HG03025 (cell line): Measurements from ENCODE around the gene PAF1.
"Not testable (repeated sequence)": the region's sequence is repeated elsewhere in the genome, so short reads cannot be mapped to it uniquely, and the experiment has no call there.

Source experiments
- ATAC-seq: cut with Tn5 transposase; IDR thresholded peaks from one replicate; pipeline ENCODE4 v1.9.1; 2021; ENCODE audit warnings: mild to moderate bottlenecking, moderate library complexity; ENCODE audit not compliant: unreplicated experiment, low FRiP score

Gene PAF1

DNA sequence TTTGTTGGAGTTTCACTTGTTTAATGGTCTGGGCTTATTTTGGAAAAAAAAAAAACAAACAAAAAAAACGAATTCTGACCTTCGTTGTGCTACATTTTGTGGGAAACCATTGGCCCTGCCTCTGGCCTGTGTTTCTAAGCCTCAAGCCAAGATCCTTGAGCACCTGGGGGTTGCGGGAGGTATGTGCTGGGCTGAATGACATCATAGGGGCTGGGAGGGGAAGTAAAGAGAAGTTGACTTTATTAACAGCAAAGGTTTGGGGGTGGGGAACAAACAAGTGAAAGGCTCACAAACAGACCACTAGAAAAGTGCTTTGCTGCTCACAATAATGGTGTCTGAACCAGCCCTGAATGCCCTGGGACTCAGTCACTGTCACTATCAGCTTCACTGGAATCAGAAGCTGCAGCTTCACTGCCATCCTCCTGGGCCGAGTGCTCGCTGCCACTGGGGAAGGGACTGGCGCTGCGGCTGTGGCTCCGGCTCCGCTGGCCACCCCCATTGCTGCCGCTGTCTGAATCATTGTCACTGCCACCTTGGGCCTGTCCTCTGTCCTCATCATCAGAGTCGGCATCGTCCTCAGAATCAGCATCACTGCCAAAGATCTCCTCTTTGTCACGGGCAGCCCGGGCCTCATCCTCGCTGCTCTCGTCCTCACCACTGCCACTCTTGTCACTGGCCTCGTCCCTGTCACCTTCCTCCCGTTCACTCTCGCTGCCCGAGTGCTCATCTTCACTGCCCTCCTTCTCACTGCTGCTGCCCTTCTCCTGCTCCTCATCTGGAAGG lies 5.1 kb downstream of the PAF1 start:
- ATAC-seq, result no peak

DNA sequence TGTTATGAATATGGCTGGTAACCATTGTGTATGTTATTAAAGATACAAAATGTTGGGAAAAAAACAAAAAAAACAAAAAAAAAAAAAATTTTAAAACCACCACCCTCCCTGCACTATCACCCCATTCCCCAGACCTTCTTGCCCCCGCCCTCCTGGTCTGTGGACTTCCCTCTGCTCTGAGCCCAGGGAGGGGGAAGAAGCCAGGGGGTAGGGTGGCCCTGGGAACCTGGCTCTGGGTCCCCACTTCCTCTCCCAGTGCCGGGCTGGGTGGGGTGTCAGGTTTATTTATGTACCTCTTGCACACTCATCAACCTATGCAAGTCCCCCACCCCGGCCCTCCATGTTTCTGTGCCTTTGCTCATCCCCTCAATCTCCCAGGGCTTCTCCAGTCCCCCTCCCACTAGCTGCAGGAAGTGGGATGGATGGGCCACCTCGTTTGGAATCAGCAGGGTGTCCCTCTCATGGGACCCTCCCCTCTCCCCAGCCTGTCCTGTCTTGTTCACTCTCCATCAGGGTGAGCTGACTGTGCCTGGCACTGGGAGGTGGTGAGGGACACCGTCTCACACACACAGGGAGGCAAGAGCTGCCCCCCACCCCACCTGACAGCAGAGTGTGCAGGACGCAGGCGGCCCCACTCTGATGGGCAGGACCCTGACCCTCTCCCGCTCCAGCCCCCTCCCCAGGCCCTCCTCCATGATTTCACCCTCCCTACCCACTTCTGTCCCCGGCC lies 5.9 kb downstream of the PAF1 start:
- no peak for ATAC-seq

DNA sequence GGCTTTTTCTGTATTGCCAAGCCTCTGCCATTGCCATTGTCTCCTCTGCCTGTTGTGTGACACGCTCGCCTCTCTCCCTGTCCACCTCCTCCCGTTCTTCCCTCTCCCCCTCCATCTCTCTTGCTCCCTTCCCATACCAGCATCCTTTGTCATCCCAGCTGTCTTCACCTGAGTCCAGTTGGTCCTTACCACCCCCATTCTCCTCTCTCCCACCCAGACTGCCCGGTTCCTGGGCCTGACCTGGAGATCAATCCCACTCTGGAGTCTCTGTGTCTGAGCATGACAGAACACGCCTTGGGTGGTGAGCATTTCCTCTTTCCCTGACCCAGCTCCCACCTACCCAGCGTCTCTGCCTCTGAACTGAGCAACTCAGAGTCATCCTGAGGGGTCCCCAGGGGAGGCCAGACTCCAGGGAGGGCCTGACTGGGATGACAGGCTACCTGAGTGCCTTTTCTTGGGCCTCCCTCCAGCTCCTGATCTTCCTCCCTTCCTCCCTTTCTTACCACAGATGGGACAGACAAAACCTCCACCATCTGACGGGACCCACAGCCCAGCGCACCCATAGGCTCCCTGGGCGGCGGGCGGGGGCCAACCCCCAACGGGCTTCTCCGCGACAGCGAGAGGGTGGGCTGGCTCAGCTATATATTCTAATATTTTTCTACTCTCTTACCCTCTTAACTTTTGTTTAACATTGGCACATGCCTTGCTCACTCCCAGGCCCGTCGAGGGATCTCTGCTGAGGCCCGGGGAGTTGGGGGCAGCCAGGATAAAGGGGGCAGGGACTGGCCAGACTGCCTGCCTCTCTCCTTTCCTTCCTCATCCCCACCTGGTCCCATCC lies 7.7 kb downstream of the PAF1 start:
- ATAC-seq, result no peak

DNA sequence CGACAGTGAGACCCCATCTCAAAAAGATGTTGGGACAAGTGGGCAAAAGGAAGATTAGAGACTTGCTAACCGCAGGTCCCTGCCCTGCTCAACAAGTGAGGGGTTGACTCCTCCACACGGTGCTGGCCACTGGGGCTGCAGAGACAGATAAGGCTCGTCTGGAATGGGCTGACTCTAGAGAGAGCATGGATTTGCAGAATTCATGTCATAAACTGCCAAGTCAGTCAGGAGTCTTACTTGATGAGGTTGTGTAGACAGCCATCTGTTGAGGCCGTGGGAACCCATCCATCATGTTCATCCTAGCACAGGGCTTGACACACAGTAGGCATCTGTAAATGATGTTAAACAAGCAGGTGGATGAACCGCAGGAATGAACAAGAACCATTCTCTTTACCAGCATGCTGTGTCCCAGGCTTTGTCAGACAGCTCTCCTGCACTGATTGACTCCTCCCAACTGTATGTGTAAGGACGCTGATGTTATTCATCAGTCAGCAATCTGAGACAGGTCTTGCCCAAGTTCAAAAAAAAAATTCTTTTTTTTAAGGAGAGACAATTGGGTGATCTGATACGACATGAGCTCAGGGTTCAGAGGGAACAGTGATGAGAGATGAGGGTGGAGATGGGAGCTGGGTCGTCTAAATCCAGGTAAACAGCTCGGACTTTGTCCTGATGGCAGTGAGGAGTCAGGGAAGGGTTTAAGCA lies 8.8 kb downstream of the PAF1 start:
- ATAC-seq, result no peak

DNA sequence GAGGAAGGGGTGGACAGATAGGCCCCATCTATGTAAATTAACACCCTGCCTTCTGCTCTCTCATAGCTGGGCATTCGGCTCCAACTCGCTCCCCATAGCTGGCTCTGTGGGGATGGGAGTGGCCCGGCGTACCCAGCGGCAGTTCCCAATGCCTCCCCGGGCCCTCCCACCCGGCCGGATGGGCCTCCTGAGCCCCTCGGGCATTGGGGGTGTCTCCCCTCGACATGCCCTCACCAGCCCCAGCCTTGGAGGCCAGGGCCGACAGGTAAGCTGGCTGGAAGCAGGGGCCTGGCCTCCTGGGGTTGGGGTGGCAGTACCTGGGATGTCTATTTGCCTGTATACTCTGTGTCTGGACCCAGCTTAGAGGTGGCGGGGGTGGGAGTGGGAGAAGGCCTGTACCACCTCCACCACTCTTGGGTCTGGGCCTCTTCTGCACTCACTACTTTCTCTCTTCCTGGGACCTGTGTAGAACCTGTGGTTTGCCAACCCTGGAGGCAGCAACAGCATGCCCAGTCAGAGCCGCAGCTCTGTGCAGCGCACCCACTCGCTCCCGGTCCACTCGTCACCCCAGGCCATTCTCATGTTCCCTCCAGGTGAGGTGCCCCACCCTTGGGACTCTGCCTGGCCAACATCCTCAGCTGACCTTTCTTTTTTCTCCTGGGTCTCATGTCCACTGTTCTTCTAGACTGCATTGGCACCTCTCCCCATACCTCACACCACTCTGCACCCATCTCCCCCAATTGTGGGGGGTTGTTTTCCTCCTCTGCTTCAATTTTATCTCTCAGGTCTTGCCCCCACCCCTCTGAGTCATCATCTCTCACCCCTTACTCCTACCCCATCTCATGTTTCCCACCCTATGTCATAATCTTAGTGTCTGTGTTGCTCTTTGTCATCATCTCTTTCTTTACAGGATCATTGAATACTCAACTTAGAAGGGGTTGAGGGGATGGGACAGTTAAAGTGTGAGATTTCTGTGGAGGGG lies 10.1 kb downstream of the PAF1 start:
- ATAC-seq, result no peak

DNA sequence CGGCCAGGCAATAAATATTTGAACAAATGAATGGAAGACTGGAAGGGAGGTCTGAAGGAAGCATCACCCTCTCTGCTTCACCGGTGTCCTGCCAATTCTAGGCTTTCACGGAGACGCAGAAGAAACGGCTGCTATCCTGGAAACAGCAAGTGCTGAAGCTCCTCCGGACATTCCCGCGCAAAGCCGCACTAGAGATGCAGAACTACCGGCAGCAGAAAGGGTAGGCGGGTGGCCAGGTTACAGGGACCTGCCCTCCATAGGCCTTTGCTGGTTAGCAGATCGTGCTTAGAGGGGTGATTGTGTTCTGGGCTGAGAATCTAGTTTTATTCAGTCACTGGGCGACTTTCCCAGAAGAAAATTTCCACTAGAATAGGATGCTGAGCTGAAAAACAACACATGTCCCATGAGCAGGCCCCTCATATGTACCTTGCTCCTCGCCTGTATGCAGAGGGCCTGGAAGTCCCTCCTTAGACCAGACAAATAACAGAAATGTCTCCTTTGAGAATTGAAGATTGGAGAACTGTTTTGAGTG lies 11.0 kb downstream of the PAF1 start:
- ATAC-seq, result no peak

DNA sequence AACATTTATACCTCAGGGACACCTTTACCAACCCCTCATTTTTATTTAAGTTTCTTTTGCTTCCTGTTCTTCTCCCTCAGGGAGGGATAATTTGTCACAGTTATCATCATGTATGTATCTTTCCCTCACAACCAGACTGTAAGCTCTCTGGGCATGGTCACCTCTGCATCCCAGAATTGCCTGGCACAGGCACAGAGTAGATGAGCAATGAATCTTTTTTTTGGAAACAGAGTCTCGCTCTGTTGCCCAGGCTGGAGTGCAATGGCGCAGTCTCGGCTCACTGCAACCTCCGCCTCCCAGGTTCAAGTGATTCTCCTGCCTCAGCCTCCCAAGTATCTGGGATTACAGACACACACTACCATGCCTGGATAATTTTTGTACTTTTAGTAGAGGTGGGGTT lies 11.5 kb downstream of the PAF1 start:
- ATAC-seq, result not testable (repeated sequence)

DNA sequence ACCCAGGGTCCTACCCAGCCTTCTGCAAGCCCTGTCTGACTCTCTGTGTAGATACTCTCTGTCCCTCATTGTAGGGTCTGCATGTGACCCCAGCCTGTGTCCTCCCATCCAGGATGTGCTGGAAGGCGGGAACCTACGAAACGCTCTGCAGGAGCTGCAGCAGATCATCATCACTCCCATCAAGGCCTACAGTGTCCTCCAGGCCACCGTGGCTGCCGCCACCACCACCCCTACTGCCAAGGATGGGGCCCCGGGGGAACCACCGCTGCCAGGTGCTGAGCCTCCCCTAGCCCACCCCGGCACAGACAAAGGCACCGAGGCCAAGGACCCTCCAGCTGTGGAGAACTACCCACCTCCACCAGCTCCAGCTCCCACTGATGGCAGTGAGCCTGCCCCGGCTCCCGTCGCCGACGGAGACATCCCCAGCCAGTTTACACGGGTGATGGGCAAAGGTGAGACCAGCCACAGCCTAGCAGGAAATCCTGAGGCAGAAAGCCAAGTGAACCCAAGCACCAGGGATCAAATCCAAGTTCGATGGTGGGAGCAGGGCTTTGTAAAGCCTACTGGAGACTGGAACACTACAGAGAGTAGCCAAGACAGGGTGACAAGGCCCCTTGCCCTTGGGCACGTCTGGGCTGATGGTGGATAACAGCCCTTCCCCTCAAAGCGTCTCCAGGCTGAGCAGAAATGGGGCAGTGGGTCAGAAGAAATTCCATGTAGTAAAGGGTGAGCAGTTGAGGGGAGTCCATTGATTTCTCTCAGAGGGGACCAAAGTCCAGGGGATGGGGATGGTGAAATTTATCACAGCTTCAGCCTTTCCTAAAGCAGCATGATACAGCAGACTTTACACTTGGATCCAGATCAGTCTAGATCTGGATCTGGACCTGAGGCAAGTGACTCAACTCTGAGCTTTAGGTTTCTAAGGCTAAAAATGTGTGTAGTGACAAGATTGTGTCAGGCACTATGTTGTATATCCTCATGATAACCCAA lies 13.2 kb downstream of the PAF1 start:
- ATAC-seq, result no peak

DNA sequence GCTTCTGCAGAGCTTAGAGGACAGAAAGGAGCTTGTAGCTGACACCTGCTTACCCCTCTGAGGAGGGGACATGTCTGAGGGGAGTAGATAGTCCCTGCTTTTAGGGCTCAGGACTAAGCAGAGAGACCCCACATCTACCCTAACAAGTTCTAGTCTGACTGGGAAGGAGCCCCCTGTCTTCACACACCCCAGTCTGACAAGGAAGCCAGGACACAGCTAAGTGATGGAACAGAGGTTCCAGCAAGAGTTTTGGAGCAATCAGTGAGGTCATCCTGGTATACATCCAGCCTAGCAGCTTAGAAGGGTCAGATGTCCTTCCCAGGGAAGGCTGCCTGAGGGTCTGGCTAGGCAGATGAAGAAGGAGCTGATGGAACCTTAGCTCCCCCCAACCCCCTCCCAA lies 15.0 kb downstream of the PAF1 start:
- ATAC-seq, result no peak

DNA sequence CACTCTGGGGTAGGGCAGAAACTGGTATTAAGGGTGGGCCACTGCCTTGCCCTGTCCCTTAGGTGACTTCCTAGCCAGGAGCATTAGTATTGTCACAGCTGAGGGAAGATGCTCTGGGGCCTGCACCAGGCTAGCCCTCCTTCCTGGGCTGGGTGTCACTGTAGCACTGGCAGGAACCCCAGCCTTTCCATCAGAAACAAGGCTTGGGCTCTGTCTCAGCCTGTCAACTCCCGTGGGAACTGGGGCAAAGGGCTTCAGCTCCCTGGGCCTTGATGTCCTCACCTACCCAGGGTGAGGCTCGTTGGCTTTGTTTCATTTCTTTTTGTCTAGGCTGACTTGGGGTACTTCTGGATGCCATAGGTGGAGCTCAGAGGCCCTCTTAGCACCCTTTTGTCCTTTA lies 18.0 kb downstream of the PAF1 start:
- no peak for ATAC-seq

DNA sequence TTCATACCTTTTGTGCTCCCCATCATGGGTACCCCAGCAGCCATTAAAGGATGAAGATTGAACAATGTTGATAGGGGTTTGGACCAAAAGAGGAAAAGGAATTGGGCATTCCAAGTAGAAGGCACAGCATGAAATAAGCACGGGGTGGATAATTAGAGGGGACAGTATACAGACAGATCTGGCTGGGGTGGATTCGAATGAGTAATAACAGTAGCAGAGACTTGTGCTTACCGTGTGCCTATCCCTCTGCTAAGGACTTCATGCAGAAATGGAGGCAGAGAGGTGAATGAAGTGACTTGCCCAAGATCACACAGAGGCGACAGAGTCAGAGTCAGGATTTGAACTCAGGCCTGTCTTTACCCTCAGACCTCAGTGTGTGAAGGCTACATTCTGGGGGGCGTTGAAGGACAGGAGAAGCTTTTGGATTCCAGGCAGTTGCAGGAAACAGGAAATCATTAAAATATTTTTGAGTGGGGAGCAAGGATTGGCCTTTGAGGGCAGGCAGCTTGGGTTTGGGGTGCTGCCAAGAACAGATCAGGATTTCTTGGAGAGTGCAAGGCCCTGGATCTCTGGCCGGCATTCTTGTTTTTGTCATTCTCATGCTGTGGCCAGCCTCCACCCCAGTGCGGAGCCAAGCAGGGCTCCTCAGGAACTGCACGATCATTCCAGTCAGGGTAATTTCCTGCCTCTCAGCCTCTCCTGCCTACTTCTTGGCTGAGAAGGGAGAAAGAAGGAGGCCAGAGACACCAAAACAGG lies 18.7 kb downstream of the PAF1 start:
- no peak for ATAC-seq

DNA sequence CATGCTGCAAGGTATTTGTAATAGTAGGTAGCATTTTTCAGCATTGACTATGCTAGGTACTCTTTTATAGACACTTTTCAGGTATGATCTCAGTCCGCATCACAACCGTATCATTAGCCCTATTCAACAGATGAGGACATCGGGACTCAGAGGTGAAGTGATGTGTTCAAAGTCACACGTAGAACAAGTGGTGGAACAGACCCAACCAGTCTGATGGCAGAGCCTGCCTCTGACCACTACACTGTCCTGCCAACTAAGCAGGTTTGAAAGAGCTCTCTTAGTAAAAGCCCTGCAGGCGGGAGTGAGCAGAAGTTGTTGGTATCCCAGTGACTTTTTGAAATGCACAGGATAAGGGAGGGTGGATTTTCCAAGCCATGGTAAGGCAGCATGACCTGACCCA lies 20.2 kb downstream of the PAF1 start:
- no peak for ATAC-seq

DNA sequence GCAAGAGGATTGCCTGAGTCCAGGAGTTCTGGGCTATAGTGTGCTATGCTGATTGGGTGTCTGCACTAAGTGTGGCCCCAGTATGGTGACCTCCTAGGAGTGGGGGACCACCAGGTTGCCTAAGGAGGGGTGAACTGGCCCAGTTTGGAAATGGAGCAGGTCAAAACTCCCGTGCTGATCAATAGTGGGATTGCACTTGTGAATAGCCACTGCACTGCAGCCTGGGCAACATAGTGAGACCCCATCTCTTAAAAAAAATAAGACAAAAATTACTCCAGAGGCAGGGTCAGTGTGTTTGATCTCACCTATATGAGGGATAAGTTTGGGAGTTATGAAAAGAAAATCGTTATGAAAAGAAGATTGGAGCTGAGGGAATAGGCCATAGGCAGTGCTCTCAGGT lies 21.7 kb downstream of the PAF1 start:
- no peak for ATAC-seq

DNA sequence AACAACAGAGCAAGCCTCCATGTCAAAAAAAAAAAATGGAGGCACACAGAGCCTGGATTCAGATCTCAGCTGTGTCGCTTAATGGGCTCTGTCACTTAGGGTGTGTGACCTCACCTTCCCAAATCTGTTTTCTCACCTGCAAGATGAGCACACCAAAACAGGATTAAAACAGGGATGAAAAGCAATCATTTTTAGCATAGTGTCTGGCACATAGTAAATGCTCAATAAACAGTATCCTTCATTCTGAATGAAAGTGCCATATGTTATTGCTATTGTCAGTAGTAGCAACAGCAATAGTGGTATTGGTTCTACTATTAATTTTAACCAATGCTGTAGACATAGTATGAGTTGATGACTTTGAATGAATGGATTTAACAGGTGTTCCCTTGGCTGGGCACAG lies 25.4 kb downstream of the PAF1 start:
- ATAC-seq, result no peak

DNA sequence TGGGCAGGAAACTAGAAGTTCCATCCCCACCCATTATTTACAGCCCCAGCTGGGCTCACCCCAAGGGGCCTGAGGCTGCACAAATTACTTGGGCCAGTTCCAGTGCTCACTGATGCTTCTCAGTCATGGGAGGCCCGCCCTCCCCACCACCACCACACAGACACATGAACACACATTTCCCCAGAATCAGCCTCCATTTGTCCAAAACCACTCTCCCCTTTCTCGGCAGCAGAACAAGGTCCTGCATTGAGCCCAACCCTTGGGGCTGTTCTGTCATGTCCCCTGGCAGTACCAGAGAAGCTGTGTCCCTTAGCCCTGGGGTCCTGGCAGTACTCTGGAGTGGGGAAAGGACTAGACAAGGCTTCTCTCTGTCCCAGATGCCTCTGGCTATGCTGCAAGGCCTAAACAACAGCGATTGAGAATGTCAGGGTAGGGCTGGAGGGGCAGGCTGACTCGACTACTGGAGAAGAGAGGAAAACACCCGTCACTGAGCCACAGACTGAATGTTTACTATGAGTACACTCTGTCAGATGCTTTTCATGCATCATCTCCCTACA lies 26.9 kb downstream of the PAF1 start:
- no peak for ATAC-seq

DNA sequence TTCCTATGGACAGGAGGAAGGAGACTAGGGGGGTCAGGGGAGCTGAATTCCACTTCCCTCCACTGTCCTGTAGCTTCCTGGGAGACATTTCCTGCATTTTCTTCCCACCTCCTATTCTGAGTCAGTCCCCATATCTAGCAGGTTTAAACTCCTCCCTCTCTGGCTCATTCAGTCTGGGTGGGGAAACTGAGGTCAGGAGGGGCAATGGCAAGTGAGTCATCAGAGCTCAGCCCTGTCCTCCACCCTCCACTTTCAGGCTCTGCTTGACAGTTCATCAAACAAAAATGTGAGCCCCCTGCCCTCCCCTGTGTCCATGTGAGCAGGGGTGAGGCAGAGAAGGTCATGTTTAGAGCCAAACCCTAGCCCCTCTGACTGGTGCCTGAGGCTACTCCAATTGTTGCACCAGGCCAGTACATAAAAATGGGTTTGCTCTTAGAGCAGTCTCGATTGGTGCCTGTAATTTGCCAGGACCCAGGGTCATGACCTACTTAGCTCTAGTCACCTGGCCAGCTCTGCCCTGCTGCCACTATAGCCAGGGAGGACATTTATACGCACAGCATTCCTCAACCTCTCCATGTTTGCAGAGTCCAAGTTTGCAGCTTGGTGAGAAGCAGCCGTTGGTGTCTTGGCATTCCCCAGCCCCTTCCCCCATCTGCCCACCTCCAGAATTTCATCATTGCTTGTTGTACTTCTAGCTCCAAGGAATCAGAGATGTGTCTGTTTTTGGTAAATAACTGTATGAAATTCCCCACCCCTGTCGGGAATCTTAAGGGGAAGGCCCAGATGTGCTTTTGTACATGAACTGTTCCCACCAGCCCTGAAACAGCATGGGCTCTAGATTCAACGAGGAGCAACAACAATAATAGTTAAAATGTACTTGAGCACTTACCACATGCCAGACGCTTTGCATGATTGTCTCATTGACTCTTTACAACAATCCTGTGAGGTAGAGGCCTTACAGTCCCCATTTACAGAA lies 27.9 kb downstream of the PAF1 start:
- no peak for ATAC-seq
